CD4-positive, alpha-beta T cell treated with Interleukin-17A for 4 hours (primary cell): Measurements from ENCODE around the gene RIMBP2.

ENCODE experiments used
- DNase-seq: peaks from one replicate; pipeline ENCODE4 v3.0.0-alpha.2; 2020; ENCODE audit warnings: mixed read lengths

RIMBP2 gene

DNA sequence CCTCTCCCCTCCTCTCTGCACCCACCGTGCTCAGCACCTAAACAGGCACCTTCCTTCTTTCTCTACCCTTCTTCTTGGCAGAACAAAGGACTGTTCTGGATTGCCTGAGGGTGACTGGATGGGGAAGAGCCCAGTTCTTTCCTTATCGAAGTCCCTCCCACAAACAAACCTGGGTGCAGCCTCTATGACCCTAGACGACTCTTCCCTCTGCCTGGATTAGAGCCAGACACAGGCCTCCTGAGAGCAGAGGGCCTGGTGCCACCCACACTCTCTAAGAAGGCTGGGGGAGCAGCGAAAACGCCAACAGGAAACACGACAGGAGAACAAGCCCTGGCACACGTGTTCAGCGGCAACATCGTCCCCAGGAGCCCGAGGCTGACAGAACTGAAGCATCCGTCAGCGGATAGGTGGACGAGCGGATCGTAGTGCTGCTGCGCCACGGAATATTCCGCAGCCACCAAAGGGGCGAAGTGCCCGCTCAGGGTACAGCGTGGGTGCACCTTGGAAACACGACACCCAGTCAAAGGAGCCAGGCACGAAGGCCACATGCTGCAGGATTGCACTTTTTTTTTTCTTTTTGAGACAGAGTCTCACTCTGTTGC, 38.0 kb downstream of the RIMBP2 start:
- no peak for DNase-seq

DNA sequence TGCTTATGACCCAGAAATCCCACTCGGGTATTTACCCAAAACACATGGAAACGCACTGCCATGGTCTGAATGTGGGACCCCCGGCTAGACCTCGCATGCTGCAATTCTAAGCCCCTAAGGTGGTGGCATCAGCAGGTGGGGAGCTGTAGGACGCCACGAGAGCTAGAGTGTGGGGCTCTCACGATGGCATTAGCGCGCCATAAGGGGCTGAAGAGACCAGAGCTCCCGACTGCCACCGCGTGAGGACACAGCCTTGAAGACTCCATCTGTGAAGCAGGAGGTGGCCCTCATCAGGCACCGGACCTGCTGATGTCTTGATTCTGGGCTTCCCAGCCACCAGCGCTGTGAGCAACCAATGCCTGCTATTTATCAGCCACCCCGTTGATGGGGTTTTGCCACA, 40.3 kb downstream of the RIMBP2 start:
- no peak for DNase-seq

- no peak for DNase-seq
These were observed 41.0 kb downstream of the RIMBP2 start for GRCh38 chr12:130675121-130675520.

- DNase-seq = no peak
These were observed 41.4 kb downstream of the RIMBP2 start for GRCh38 chr12:130674676-130675075.

DNA sequence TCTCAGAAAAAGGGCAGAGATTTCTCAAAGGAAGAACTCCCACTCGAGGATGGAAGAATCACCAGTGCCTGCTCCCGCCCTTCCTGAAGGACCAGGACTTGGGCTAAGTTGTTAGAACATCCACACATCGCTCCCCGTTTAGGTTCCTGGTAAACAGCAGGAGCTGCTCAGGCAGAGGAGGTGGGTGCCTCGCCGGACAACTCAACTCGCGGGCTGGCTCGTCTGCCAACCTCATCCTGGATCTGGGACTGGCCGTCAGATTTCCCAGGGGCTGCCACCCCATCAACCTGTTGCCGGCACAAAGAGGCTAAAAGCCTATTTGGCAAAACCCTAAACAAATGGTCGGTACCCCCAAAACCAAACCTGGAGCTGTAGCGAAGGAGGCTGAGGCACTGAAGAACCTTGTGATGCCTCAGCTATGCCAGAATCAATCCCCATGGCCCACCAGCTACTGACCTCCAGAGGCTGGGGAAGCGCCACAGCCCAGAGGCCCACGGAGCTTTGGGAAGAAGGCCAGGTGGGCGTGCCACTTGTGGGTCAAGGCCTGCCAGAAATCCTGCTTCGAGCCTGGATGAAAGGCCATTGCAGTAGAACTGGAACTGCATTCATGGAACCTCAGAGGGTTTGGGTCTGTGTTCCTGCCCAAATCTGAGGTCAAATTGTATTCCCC, 42.9 kb downstream of the RIMBP2 start:
- no peak for DNase-seq

- DNase-seq = no peak
These were observed 43.8 kb downstream of the RIMBP2 start for GRCh38 chr12:130672089-130672820.

DNA sequence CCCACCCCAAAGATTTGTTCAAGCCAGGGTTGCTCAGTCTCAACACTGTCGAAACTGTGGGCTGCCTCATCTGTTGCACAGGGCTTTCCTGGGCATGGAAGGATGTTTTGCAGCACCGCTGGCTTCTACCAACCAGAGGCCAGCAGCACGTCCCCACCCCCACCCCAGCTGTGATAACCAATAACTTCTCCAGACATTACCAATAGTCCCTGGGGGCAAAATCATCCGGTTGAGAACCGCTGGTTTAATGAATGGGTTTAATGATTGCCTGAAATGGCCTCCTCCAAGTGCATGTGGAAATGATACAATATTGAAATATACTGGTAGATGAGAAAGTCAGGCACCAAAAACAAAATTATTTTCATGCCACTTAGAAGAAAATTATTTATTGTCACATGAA, 44.5 kb downstream of the RIMBP2 start:
- no peak for DNase-seq

- DNase-seq = no peak
These were observed 46.3 kb downstream of the RIMBP2 start for GRCh38 chr12:130669797-130670196.

DNA sequence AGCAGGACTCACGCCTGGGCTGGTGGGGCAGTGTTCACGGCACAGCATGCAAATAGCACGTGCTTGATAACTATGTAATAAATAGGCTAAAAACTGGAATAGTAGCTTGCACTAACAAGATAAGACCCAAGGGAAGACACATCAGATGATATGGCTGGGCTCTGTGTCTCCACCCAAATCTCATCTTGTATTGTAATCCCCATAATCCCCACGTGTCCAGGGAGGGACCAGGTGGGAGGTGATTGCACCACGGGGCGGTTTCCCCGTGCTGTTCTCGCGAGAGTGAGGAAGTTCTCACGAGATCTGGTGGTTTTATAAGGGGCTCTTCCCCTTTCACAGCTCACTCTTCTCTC, 46.9 kb downstream of the RIMBP2 start:
- no peak for DNase-seq

DNA sequence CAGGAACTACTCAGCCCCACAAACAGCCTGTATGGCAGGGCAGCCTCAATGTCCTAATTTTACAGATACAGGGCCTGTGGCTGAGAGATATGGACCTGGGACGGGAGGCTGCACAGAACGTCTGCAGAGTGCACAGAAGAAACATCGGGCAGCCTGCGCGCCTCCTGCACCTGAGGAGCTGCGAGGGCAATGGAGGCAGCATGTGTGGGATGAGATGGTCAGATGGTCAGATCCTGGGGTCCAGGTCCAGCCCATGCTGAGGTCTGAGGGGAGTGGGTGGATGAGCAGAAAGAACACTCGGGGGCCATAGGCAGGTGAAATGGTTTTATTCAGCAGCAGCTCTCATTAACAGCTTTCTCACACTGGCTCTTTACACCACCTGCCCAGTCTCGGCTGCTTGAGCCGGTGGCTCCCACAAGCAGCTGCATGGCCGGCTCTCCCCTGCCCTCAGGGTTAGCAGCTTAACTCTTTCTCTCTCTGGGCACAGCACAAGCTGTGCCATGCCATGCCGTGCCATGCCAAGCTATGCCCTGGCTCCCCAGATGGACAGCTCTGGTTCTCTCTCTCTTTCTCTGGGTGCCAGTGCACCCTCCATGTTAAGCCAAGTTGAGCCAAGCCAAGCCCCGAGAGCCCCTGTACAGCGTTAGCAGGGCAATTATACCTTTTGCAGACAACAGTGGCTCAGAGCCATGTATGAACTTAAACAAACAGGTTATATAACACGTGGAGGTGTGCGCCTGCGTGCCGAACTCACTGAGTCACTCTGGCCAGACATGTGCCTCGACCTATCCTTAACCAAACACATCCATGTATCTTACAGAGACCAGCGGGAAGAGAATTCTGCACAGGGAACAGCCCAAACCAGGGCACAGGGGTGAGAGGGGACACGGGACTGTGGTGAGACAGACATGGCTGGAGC, 47.6 kb downstream of the RIMBP2 start:
- no peak for DNase-seq

DNA sequence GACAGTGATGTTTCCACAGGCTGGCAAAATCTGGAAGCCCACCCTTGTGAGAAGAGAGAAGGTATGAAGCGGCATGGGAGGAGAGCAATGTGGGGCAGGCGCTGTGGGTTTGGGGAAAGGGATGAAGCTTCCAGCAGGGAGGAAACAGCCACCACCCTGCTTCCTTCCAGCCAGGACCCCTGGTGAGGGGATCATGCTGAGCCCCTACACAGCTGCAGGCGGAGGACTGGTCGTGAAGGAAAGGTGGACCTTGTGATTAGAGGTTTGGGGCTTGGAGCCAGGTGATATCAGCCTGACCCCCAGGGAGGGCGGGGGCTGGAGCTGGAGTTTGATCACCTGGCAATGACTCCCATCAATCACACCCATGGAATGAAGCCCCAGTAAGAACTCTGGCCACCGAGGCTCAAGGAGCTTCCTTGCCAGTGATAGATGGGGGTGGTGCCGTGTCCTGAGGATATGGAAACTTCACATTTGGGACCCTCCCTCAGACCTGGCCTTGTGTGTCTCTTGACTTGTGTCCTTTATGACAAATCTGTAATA, 48.6 kb downstream of the RIMBP2 start:
- DNase-seq = no peak

- no peak for DNase-seq
These were observed 49.5 kb downstream of the RIMBP2 start for GRCh38 chr12:130666645-130667044.

- DNase-seq = no peak
These were observed 50.3 kb downstream of the RIMBP2 start for GRCh38 chr12:130665753-130666152.

DNA sequence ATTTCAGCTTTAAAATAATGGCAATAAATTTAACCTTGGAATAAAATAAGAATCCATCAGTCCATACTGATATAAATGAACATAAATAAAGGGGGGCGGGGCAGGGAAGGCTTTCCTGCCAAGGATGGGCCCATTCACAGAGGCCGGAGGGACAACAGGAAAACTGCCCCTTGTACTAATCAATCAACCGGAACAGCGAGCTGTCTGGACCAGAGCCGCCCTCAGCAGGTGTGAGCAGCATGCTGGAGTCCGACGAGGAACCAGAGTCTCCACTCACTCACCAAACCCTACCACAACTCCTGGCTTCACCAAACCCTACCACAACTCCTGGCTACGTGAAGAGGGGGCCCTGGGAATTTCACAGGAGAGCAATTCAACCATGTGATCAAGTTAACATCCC, 51.3 kb downstream of the RIMBP2 start:
- no peak for DNase-seq

DNA sequence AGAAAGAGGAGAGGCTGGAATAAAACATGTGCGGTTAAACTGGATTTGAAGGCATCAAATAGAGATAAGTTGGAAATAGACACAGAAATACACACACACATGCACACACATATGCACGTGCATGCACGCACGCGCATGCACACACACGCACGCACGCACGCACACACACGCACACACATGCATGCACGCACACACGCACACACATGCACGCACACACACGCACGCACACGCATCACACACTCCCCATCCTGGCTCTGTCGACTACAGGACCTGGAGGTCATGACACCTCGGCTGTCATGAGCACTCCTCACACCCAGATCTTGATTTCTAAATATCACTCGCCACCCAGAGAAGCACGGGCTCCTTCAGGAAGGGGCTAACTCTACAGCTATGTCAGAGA, 51.8 kb downstream of the RIMBP2 start:
- DNase-seq = no peak

GRCh38 chr12:130663514-130663913, 52.6 kb downstream of the RIMBP2 start:
- DNase-seq = no peak

DNA sequence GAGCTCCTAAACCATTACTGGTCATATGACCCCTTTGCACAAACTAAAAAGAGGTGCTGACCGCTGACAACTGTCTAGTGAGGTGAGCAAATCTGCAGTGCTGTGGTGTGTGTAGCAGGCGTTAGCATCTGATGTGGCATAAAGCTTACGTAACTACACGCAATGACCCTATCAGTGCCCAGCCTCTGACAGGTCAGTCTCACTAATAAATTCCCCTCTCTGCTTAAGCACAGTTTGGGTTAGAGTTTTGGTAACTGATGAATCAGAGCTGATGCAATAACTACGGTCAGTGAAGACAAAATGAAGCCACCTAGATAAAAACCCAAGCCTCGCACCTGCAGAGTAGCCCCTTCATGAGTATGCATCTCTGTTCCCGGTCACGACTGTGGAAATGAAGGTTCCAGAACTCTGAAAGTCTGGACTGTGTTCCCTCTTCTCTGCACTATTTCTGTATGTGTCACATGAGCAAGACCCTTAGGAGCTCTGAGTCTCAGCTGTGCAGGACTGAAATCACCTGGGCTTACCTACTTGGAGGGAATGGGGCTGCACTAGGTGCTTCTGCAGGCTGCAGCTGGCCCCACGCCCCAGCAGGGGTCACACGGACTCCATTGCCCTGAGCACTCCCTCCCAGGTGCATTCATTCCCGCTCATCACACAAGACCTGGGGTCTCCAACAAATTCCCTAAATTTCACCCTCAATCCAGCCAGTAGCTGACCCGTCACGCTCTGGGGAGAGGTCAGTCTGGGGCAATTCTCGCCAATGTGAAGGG, 54.4 kb downstream of the RIMBP2 start:
- no peak for DNase-seq

- DNase-seq = no peak
These were observed 55.0 kb downstream of the RIMBP2 start for GRCh38 chr12:130661059-130661458.

GRCh38 chr12:130658145-130658911, 57.8 kb downstream of the RIMBP2 start:
- no peak for DNase-seq

- no peak for DNase-seq
These were observed 59.7 kb downstream of the RIMBP2 start for GRCh38 chr12:130656411-130656810.

GRCh38 chr12:130655881-130656280, 60.2 kb downstream of the RIMBP2 start:
- DNase-seq = no peak
